Ramos (cell line): ENCODE results near the gene FZD10.

Experiments used
- in situ Hi-C: fragments of 300-500 bp; cut with MboI; formaldehyde crosslinking; loops from one replicate; pipeline ENCODE4 v1.14.3; 2022; ENCODE audit warnings: low sequenced_read_pairs; ENCODE audit not compliant: unreplicated experiment

Gene FZD10

DNA sequence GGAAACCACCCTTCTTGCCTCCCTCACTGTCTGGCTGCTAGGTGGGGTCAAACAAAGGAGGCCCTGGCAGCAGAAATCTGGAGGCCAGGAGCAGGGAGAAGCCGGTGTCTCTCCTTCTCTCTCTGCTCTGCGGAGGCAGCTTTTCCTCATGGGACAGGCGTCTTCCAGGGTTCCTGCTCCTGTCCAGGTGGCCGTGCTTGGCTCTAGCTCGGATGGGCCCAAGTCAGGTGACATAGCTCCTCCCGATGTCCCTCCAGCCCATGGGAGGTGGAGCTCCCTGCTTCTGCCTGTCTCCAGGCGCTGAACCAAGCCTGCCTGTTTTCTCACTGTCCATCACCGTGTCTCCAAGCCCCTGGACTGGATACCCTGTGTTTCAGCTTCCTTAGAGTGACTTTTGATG lies 30.5 kb upstream of the FZD10 start:
- in situ Hi-C loops = no loop called here

DNA sequence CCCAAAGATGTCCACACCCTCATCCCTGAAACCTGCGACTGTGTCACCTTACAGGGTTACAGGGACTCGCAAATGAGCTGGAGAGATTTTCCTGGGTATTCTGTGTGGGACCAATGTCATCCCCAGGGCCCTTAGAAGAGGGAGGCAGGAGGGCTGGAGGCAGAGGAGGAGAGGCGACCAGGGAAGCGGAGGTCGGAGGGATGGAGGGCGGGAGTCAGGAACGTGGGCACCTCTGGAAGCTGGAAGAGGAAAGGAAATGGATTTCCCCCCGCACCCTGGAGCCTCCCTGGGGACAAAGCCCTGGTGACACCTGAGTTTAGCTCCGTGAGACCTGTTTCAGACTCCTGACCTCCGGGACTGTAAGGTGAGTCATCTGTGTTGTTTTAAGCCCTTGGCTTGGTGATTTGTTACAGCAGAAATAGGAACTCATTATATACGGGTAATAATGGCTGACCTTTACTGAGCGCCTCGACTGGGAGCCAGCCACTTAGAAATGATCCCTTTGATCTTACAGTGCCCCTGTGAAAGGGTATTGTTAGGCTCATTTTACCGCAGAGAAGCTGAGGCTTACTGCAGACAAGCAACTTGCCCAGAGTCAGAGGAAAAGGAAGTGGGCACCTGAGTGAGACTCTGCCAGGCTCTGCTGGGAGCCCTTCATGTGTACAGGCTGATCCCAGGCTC lies 29.3 kb upstream of the FZD10 start:
- in situ Hi-C loops = no loop called here

DNA sequence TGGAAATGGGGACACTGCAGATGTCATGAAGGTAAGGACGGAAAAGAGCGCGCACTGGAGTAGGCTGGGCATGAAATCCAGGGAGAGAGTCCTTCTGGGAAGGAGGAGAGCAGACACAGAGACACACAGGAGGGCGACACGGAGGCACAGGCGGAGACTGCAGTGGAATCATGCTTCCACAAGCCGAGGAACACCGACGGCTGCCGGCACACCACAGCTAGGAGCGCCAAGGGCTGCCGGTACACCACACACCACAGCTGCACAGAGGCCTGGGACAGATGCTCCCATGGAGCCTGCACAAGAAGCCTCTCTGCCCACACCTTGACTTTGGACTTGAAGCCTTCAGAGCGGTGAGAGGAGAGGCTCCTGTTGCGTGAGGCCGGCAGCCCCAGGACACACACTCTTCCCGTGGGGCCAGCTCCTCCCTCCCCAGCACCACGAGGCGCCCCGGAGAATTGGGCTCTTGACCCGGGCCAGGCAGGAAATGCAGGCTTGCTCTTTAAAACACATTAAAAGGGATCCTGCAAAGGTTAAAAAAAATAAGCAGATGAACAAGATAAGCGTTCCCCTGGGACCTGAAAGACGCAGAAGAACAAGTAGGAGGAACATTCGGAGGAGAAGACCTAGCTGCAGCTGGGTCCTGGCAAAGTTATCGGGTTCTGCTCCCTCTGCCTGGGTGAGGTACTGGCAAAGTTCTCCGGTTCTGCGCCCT lies 28.3 kb upstream of the FZD10 start:
- in situ Hi-C loops = no loop called here

DNA sequence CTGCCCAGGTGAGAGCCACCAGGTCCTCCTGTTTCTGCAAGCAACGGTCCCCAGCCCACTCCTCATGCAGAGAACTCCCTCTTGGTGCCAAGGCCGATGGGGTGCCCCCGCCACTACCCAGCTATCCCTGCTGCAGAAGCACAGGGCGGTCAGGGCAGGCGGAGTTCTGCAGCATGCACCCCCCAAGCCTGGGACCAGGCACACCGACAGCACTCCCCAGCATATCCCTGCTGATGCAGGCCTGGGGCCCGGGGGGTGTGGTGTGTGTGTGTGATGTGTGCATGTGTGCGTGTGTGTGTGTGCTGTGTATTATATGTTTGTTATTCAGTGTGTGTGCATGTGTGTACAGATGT lies 27.7 kb upstream of the FZD10 start:
- in situ Hi-C loops = no loop called here

DNA sequence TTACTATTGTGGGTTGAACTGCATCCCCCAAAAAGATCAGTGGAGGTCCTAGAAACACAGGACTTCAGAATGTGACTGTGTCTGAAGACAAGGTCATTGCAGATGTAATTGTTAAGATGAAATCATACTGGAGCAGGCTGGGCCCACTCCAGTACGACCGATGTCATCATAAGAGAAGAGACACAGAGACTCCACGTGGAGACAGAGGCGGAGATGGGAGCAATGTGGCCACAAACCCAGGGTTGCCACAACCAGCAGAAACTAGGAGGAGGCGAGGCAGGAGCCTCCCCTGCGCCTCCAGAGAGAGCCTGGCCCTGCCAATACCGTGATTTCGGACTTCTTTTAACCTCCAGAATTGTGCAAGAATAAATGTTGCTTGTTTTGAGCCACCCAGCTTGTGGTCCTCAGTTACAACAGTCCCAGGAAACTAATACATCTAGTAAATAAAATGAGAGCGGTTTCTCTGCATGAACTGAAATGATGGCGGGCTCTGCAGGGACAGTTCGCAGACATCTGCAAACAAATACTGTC lies 25.7 kb upstream of the FZD10 start:
- in situ Hi-C loops = no loop called here

DNA sequence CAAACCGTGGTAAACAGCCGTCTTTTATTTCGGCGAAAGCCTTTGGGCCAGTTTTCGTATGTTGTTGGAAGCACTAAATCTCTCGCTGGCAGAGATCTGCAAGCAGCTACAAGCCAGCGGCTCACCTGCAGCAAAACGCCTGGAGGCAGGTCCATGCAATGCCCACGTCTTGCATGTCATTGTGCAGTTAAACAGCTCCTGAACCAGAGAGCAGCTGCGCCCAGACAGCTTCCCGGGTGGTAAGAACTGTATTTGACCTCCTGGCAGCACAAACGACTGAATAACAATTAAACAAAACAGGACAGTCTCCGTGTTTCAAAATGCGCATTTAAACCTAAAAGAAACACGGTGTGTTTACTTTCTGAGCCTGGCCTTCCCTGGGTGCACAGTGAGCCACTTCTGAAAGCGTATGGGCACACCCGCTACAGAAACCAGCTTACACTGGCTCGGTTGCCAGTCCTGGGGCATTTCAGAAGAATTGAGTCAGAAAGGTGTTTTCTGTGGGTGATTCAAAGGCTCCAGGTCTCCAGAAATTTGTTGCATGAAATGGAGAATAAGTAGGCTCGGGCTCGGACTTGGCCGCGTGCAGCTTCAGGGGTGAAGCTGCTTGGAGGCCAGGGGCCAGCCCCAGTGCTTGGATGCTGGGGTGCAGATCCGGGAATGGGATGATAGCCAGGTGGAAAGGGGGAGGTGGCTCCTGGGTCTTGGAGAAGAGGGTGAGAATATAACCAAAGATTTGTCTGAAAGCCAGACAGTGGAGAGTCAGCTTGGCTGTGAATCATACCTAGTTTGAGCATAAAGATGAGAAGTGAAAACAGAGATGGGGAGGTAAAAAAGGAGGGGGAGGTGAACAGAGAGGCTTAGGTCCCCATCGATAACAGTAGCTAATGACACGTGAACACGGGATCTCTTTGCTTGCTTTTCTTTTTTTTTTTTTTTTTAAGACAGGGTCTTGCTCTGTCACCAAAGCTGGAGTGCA lies 24.9 kb upstream of the FZD10 start:
- in situ Hi-C loops = no loop called here

DNA sequence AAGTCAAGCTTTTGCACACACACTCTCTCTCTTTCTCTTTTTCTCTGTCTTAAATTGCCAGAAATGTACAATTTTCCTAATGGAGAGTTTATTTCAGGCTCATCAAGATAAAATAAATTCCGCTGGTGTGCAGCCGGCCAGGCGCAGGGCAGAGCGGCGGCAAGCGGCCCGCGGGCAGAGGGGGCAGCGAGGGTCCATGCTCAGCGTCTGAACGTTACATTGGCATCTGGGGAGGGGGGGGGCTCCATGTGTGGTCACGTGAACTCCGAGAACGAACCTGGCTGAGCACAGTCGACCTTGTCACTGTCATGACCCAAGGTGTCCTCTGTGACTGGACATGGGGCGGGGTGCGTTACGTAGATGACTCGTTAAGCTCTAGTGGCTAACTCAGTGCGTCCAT lies 23.8 kb upstream of the FZD10 start:
- in situ Hi-C loops = no loop called here

DNA sequence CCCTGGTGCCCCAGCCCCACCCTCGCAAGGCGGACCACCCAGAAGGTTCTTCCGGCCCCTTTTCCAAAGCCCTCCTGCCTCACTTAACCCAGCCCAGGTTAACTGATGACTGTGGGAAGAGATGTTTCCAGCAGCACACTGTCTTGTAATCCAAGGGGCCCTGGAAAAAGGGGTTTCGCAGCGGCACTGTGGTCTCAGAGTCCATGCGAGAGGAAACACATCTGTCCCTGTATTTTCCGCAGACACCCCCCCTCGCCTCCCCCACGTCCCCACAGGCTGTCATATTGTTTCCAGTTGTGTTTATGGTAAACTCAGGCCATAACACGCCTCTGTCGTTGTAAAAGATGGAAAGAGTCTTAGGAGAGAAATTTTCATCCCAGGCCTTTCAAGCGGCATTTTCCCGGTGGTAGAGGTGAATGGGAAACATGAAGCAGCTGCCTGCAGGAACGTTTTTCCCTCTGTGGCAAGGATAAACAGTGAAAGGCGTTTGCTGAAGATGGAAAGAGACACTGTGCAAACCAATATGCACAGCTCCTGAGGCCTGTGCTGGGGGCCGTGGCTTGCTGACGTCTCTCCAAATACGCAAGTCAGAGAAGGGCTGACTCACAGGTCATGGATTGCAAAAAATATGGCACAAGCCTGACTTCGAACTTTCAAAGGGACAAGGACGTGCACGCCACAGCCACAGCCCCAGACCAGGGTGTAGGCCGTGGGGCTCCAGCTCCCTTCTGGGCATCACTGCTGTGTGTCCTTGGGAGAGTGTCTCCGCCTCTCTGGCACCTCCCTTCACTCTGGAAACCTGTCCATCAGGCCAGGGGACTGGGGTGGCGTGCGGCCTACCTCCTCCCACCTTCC lies 22.5 kb upstream of the FZD10 start:
- in situ Hi-C loops = no loop called here

DNA sequence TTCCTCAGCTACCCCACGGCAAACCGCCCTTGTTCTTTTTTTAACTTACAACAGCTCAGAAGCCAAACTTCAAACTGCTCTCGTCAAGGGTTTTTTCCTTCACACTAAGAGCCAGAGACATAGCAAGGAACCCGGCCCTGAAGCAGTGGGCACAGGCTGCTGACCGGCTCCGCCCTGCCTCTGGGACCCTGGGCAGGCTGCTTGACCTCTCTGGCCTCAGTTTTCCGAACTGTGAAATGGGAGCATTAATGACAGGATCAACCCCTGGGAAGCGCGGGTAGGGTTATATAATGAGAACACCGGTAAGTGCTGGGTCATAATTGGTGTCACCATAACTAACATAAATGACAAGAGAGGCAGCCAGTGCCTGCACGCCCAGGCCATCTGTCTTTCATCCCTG lies 21.2 kb upstream of the FZD10 start:
- in situ Hi-C loops = no loop called here

DNA sequence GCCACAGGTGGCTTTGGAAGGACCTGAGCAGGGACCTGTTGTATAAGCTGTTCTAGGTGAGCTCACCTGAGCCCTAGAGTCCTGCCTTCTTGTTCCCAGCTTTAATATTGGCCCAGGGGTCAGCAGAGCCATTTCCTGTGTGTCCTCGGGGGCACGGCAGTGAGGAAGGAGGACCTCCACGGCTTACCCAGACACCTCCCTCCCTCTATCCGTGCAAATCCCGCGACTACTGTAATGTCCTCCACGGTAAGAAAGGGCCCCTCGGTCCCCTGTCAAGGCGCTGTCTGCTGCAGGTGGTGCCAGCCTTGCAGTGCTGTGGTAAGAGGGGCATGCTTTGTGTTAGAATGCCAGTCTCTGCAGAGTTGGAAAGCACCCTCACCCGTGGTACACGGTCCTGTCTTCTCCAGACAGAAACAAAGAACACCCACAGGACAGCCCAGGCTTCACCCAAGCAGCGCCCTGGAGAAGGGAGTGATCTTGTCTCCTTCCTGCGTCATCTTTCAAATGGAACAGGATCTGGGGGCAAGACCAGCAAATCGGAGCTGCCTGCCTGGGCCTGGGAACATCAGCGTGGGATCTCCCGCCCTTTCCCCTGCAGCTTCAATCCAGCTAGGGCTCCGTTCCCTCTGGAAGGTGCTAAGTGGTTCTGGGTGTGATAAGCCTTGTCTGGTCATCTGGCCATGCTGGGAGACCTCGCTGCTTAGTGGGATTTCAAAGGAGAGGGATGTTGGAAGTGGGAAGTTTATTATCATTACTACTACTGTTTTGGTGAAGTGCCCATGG lies 20.2 kb upstream of the FZD10 start:
- in situ Hi-C loops = no loop called here

DNA sequence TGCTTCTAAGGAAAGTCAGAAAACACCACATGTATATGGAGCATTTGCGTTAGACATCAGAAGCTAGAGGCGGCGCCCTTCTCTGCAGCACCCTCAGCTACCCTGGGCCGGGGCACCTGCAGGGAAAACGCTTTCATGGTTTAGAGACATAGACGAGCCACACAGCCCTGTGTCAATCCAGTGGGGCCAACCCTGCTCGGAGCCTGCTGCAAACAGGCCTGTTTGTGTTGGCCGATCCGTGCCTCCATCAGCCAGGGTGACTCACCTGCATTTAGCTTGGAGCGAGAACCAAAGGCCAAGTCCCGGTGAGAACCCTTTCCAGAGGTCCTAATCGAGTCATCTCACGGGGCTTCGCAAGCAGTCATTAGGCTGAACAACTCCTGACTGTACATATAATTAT lies 19.5 kb upstream of the FZD10 start:
- in situ Hi-C loops = no loop called here

DNA sequence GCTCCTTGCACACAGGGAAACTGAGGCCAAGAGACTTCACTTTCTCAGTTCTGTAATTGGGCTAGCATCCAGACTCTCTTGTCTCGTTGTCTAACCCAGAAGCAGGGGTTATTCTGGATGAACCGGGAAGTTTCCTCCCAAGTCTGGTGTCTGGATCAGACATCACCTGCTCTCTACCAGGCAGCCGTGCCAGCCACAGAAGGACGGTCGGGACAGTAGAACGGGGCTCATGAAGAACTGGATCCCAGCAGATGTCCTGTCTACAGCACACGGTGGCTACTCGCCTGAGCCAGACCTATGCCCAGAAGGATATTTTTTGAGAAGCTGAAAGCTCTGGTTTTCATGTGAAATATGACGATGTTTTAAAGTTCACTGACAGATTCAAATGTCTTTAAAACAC lies 19.1 kb upstream of the FZD10 start:
- in situ Hi-C loops = no loop called here

DNA sequence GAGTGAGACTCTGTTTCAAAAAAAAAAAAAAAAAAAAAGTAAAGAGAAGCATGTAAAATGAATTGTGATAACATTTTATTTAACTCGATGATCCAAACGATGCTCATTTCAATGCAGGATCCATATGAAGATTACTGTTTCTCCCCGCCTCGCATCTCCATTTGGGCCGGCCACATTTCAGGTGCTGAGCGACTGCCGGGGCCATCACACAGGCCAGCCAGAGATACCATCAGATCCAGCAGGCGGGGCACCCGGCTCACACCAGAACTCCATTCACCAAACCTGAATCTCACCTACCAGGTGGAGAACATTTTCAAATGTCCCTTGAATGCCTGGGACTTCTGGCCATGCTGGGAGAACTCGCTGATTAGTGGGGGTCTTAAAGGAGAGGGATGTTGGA lies 18.0 kb upstream of the FZD10 start:
- in situ Hi-C loops = no loop called here

DNA sequence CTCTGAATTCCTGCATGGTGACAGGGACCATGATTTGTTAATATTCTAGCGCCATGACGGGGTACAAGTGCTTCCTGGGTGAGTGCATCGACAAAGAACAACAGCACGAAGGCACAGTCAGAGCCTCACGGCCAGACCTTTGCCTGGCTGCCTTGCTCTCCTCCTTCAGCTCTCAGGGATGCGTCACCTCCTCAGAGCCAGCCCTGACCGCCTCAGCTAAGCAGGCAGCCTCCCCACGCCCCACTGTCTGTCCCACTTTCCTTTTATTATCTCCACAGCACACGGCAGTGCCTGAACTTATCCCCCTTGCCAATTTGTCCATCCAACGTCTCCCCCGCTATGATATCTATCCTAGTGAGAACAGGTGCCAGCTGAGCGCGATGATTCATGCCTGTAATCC lies 16.5 kb upstream of the FZD10 start:
- in situ Hi-C loops = no loop called here

DNA sequence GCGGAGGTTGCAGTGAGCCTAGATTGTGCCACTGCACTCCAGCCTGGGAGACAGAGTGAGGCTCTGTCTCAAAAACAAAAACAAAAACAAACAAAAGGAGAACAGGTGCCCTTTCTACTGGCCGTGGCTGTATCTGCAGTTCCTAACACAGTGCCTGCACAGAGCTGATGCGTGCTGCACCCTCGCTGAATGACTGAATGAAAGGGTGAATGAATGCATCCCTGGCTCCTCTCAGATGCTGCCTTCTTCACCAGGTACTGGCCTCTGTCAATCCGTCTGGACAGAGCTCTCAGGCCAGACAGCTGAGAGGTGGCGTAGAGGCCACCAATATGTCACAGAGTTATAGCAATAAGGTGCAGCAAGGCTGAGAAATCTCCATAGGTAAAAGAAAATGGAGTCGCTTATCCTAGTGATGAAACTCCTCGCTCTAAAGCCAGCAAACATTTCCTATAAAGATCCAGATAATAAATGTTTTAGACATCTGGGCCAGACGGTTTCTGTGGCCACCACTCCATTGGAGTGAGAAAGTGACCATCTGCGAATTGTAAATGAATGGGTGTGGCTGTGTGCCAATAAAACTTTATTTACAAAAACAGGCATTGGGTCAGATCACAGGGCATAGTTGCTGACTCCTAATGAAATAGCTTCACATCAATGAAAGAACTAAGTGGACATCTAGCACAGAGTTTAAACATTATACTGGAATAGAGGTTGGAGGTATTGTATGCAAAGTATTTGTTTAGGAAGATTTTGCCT lies 15.9 kb upstream of the FZD10 start:
- in situ Hi-C loops = no loop called here

DNA sequence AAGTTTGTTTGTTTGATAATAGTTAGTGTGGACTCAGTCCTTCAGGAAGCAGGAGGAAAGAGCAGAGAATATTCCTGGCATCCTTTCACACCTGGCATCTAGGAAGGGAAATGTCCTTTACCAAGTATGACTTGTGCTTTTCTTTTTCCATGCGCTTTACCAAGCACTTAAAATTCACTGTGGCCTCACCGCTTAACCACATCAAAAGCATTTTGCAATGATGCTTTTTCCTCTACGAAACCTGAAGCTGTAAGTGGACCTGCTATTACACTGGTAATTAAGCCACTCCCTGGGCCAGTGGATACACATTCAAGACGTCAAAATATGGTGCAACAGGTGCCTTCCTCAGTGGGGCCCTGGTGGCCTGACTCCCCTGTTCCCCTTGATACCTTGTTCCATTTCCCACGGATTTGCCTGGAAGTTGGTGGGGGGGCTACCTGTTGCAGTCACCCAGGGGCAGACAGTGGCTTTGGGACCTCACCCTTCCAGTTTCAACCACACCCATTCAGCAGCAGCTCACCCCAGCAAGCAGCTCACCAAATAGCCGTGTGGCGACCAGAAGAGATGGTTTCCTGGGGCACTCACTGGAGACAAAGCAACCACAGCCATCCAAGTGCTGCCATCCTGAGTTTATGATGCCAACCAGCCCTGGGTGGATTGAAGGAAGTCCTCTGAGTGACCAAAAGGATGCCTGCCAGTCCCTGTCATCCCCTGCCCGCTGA lies 14.2 kb upstream of the FZD10 start:
- in situ Hi-C loops = no loop called here

DNA sequence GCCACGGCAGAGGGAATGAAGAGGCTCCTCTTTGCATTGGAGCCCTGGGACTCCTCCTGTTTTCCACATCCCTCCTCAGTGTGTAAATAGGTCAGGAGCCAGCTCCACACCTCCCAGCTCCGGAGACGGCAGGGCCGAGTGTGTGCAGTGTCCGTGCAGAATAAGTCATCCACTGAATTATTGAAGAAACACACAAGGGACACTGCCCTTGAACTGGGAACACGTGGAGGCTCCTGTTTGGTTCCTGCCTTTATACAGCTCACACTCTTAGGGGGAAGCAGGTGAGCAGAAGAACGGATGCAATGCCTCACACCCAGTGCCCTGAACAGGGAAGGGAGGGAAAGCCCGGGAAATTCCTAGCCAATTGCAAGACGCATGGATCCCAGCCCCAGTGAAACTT lies 10.4 kb upstream of the FZD10 start:
- in situ Hi-C loops = no loop called here

DNA sequence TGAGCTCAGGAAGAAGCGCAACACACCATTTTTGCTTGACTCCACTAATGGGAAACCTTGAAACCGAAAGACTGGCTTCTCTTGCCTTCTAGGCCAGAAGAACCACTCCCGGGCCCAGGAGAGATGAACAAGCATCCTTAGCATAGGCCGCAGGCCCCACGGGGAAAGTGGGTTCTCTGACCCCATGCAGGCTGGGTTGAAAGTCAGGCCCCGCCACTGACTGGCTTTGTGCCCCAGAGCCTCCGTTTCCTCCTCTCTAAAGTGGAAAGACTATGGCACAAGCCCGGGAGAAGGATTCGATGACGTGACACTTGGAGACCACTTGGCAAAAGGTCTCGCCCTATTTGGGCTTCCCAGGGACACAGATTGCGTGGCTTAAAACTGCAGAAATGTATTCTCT lies 9.9 kb upstream of the FZD10 start:
- in situ Hi-C loops = no loop called here
